ENCODE results near the gene WBP2NL.
"Not testable (repeated sequence)": the region's sequence is repeated elsewhere in the genome, so short reads cannot be mapped to it uniquely, and the experiment has no call there.

Gene WBP2NL, protein sequence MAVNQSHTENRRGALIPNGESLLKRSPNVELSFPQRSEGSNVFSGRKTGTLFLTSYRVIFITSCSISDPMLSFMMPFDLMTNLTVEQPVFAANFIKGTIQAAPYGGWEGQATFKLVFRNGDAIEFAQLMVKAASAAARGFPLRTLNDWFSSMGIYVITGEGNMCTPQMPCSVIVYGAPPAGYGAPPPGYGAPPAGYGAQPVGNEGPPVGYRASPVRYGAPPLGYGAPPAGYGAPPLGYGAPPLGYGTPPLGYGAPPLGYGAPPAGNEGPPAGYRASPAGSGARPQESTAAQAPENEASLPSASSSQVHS

DNA sequence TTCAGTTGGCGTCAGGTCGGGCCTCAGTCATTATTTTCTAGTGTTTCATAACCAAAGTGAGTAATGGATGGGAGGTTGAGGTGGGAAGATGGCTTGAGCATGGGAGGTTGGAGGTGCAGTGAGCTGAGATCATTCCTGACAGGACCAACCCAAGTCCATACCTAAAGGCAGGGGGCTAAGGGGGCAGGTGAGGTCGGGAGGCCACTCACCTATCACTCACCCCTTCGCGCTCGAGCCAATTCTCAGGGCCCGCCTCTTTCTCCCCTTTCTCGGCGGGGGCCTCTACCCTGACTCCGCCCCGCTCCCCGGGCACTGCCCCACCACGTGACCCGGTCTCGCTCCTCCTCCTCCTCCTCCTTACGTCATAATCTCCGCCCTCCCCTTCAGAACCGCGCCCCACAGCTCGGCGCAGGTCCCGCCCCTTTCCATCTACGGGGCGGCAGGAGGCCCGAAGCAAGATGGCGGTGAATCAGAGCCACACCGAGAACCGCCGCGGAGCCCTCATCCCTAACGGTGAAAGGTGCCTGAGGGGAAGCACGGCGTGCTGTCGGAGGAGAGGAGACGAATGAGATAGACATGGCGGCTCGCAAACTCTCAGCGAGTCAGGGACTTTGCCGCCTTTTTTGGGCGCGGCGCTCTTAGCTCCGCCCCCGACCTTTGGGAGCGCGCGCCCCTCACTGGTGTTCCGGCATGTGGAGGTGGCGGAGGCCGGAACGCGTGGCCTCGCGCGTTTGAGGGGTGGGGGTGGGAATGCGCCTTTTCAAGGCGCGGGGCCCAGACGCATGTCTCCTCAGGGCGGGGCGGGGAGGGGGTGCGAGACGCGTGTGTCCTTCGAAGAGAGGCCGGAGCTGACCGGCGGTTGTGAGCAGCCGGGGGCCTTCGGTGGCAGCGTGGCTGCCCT lies at the start of gene WBP2NL:
TSS of gene WBP2NL (plus strand) at position 428 of the 901 bp plus-strand sequence. CDS start at position 459, 31 bp downstream.
- DNase-seq (ENCODE audit: low spot score) (no peak), FAIRE-seq (no peak)

GRCh38 chr22:41948928-41949296 lies 49.7 kb upstream of the WBP2NL start:
- FAIRE-seq; DNase-seq (ENCODE audit: low spot score): not testable (repeated sequence)

- DNase-seq (ENCODE audit: low spot score) = no peak
- no peak for FAIRE-seq
Observed at GRCh38 chr22:41949297-41949965, 49.2 kb upstream of the WBP2NL start.

DNA sequence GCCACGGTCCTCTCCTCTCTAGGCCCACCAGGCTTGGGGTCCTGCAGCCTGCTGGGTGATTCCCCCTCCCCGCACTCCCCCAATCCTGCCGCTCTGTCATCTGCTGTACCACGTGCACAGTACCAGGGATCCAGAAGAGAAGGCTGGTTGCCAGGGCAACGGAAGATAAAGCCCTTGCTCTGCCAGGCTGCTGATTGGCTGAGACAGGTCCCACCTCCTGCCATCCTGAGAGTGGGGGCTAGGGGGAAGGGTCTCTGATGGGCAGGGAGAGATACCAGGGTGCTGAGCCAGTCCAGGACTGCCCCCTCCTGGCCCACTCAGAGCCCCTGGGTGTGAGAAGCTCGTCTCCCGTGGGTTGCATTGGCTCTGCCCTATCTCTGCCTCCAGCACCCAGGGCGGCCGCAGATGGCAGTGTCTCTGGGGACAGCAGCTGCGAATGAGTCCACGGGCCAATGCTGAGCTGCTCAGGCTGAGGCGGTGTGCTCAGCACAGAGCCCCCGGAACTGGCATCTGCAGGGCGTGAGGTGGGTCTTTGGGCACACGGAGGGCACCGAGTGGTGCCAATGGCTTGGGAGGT lies 46.6 kb upstream of the WBP2NL start, which contains the start of gene SMIM45:
TSS of gene SMIM45 (plus strand) at position 253 of the 577 bp plus-strand sequence.
- DNase-seq (ENCODE audit: low spot score) (no peak), FAIRE-seq (no peak)

DNA sequence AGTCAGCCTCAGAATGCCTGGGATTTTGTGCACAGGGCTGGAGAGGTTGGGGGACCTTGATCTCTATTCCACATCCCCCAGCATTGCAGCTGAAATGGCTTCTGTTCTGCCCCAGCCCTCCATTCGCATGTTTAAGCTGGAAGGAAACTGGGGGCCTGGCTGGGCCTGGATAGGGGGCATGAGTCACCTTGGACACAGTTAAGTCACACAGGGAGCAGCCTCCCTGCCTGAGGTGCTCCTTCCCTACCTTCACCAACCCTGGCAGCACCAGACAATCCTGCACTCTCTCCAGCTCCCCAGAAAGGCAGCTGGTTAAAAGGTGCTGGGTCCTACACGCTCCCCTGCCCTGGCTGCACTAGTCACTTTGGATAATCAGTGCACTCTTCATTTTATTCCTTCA lies 45.9 kb upstream of the WBP2NL start:
- no peak for DNase-seq (ENCODE audit: low spot score)
- FAIRE-seq = no peak

GRCh38 chr22:41957941-41958556 lies 40.5 kb upstream of the WBP2NL start:
- FAIRE-seq (no peak), DNase-seq (ENCODE audit: low spot score) (no peak)

DNA sequence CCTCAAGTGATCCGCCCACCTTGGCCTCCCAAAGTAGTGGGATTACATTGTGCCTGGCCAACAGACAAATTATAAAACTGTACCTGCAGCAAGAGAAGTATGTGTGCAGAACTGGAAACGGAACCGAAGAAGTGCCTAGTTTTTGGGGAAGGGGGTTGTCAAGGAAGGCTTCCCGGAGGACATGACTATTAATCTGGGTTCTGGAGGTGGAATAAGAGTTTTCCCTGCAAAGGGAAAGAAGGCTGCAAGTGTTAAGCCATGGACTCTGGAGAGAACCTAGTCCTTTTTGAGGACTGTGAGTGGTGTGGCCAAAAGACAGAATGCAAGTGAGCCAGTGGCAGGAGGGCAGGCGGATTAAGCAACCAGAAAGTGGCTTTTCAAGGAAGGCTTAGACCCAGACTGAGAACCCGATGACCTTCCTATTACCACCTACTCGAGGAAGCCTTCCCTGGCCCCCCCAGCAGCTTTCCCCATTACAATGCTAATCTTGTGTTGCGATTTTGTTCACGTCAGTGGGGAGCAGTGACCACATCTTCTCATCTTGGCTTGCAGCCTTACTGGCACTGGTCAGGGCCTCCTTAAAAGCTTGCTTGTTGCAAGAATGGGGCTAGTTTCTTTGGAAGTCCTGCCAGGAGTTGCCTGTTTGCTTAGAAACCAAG lies 35.0 kb upstream of the WBP2NL start:
- FAIRE-seq (no peak), DNase-seq (ENCODE audit: low spot score) (no peak)

DNA sequence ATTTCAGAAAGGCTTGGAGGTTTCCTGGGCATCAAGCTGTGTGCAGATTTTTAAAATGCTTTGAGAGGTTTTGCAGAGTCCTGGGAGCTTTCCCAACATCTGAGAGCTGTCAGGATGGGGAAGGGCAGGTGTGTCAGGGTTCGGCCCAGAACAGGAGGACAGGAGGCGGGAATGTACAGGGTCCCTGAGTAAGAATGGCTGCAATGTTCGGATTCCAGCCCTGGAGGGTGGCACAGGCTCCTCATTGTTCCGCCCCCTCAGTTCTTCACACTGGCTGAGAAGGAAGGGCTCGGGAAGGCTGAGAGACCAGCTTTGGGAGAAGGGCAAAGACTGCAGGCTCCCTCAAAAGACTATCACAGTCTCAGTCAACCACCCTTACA lies 34.5 kb upstream of the WBP2NL start:
- DNase-seq (ENCODE audit: low spot score) (no peak), FAIRE-seq (no peak)

DNA sequence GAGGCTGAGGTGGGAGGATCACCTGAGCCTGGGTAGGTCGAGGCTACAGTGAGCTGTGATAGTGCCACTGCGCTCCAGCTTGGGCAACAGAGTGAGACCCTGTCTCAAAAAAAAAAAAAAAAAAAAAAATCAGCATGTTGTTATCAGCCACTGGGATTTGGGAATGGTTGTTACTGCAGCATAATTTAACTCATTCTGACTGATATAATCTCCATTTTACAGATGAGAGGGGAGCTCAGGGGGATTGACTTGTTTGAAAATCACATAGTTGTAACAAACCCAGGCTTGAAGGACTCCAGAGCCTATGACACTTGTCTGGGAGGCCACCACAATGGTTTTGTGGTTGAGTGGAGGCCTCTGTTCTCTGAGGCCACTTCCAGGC lies 32.4 kb upstream of the WBP2NL start:
- DNase-seq (ENCODE audit: low spot score) = no peak
- no peak for FAIRE-seq

DNA sequence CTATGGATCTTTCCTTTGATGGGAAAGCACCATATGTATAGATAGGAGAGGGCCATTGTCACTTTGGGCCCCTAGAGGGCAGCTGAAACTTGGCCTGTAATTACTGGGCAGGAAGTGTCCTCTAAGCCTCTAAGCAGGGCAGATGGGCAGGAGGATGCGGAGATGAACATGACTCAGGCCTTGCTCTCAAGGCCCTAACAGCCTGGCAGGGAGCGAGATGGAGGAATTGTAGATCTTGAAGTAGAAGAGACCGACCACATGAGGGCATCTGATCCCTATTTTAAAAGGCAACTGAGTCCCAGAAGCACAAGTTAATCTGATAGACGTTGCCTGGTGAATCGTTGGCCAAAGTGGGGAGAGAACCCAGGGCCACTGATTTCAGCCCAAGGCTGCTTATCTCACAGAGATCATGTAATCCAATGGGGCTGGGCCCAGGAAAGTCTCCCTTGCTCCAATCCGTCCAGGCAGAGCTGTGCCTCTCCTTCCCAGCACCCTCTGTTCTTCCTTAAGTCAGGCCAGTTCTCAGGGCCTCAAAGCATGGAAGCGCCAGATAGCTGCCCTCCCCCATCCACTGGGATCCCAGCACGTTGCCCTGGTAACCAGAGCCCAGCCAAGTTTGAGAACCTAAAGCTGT lies 31.9 kb upstream of the WBP2NL start:
- peak; percentile 73 for FAIRE-seq
- DNase-seq (ENCODE audit: low spot score) = peak; percentile 85

- no peak for FAIRE-seq
- no peak for DNase-seq (ENCODE audit: low spot score)
Observed at GRCh38 chr22:41968601-41969000, 30.0 kb upstream of the WBP2NL start.

DNA sequence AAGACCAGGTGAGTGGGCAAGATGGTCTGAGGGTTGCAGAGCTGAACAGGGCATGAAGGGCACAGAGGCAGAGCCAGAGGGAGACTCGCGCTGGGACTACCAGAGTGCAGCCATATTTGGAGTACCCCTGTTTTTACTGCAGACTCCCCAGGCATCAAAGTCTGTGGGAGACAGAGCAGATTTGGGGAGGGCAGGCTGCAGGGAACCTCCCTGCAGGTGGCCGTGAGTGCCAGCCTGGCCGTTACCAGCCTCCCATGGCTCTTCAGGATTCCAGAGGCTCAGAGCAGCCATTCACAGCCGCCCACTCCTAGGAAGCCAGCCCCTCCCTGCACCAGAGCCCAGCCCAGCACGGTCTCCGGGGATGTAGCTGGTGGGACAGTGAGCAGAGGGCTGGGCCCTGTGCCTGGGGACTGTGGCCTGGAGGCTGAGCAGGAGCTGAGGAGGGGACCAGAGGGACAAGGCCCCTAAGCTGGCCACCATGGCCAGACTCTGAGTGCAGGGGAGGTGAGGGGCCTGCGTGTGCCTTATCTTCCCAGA lies 29.4 kb upstream of the WBP2NL start, which contains the start of gene SEPTIN3:
TSS of gene SEPTIN3 (plus strand) at position 334 of the 537 bp plus-strand sequence. CDS start 2,050 bp downstream, outside the sequence.
- FAIRE-seq (no peak), DNase-seq (ENCODE audit: low spot score) (no peak)

DNA sequence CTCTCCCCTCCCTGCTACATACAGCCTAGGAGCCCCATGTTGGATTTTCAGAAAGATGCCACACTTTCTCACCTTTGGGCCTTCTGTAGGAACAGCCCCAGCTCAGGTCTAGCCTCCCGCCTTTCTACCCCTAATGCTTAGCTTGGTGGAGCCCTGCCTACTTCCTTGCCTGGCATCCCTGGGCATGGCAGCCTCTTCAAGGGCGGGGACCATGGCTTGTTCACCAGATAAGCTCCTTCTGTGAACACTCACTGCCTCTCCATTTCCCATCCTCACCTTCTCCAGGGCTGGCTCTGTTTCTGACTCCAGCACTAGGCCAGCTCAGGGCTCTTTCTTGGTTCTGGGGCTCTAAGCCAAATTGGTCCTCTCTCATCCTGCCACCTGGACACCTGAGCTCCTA lies 28.0 kb upstream of the WBP2NL start:
- no peak for DNase-seq (ENCODE audit: low spot score)
- no peak for FAIRE-seq

GRCh38 chr22:41971431-41971830 lies 27.2 kb upstream of the WBP2NL start:
- FAIRE-seq = no peak
- no peak for DNase-seq (ENCODE audit: low spot score)

DNA sequence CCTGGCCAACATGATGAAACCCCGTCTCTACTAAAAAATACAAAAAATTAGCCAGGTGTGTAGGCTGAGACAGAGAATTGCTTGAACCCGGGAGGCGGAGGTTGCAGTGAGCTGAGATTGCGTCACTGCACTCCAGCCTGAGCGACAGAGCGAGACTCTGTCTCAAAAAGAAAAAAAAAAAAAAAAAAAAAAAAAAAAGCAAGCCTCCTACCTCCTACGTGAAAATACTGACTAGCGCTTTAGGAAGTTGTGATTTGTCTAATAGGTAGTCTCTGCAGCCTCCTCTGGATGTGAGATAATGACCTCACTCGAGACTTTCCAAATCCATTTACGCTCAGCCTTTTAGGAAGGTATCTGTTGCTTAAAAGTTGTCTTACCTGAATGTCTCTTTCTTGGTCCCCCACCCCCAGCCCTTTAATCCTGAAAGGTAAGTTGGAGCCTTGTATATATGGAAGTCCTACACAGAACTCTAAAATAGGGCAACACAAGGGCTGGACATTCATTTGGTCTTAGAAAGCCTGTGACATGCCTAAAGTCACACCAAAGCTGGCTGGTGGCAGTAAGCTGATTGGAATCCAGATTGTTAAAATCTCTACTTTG lies 23.8 kb upstream of the WBP2NL start:
- FAIRE-seq = no peak
- DNase-seq (ENCODE audit: low spot score) = no peak

- no peak for FAIRE-seq
- DNase-seq (ENCODE audit: low spot score) = no peak
Observed at GRCh38 chr22:41975299-41976069, 23.1 kb upstream of the WBP2NL start.

- FAIRE-seq (no peak), DNase-seq (ENCODE audit: low spot score) (no peak)
Observed at GRCh38 chr22:41976070-41976901, 22.3 kb upstream of the WBP2NL start.

Measured in RCC 7860 (cell line).